Epithelial cell of esophagus (primary cell): ENCODE data around the gene FNDC3B.

ENCODE experiments used
- DNase-seq: peaks from one replicate; pipeline ENCODE4 v3.0.0; 2010; ENCODE audit warnings: low read depth
- H3K4me3 ChIP-seq: 2 replicates; pipeline ENCODE4 v1.5.1; 2011; ENCODE audit warnings: mild to moderate bottlenecking, low read length, control low read depth
- TF ChIP-seq, protein P1 (sequence below): IDR thresholded peaks from 2 replicates; pipeline ENCODE4 v1.5.1; 2011; ENCODE audit warnings: low read depth, mild to moderate bottlenecking, low read length, control low read depth, inconsistent platforms; ENCODE audit not compliant: insufficient read depth; ENCODE audit errors: missing control alignments

Gene FNDC3B

DNA sequence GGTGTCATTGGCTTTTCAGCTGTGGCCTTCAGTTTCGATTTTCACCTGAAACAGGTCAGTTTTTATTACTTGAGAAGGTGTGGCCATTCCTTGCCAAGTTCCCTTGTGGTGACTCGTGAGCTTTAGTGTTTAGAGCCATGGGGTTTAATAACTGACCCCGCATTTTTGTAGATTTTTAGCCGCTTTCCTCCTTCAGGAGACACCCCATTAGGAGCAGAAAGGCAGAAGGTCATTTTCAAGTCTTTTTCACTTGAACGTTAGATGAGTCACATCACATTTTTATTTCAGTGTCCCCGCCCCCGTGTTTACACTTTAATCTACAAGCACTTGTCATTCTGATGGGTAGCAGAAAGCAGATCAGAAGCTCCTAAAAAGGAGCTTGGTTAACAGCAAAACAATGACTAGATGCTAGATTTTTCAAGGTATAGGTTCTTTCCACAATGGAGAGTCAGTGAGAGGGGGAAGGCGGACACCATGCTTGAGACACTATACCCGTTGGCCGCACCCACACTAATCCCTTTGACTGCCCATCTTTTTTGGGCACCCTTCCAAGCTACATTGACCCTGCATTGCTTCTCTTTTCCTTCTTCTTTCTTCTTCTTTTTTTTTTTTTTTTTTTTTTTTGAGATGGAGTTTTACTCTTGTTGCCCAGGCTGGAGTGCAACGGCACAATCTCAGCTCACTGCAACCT is 276.2 kb downstream of the FNDC3B start:
- no peak overlapping the region for H3K4me3 ChIP-seq
- DNase-seq = peak; percentile 66
- TF ChIP-seq, protein P1, sequence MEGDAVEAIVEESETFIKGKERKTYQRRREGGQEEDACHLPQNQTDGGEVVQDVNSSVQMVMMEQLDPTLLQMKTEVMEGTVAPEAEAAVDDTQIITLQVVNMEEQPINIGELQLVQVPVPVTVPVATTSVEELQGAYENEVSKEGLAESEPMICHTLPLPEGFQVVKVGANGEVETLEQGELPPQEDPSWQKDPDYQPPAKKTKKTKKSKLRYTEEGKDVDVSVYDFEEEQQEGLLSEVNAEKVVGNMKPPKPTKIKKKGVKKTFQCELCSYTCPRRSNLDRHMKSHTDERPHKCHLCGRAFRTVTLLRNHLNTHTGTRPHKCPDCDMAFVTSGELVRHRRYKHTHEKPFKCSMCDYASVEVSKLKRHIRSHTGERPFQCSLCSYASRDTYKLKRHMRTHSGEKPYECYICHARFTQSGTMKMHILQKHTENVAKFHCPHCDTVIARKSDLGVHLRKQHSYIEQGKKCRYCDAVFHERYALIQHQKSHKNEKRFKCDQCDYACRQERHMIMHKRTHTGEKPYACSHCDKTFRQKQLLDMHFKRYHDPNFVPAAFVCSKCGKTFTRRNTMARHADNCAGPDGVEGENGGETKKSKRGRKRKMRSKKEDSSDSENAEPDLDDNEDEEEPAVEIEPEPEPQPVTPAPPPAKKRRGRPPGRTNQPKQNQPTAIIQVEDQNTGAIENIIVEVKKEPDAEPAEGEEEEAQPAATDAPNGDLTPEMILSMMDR = no peak

DNA sequence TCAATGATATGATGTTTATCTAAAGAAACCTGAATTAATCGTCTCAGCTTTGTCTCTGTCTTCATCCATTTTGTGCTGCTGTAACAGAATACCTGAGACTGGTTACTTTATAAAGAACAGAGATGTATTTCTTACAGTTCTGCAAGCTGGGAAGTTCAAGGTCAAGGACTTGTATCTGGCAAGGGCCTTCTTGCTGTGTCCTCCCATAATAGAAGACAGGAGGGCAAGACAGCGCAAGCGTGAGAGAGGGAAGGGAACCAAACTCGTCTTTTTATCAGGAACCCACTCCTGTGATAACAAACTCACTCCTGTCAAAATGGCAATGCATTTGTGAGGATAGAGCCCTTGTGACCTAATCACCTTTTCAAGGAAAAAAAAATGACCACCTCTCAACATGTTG is 277.4 kb downstream of the FNDC3B start:
- TF ChIP-seq, protein P1 = no peak
- no peak overlapping the region for H3K4me3 ChIP-seq
- no peak for DNase-seq

DNA sequence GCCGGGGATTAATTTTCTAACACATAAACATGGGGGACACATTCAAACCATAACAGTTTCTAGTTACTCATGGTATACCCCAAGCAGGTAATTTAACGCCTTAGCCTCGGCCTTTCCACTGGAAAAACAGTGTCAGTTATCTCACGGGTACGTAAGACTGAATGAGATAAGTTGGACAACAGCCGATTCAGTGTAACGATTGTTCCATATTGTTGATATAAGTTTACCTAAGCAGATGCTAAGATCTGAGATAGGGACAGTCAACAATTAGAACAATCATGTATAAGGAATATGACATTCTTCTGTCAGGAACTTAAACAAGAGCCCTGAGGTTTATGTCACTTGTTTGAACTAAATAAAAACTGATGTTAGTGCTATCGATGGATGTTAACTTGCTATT is 278.1 kb downstream of the FNDC3B start:
- no peak for DNase-seq
- no peak overlapping the region for H3K4me3 ChIP-seq
- TF ChIP-seq, protein P1 = no peak

DNA sequence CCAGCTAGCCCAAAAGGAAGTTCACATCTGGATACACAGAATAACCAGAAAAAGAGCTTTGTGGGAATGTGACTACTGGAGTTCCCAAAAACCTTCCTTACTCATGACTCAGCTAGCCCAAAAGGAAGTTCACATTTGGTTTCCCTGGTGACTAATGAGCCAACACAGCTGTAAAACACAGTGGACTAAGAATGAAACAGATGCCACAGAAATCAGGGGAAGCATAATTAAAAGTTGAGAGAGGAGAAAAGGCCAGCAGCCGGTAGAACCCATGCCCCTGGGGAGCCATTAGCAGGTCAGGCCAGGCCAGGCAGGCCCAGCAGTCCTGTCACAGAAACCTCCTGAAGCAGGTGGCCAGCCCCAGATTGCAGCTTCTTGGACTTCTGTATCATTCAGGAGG is 278.6 kb downstream of the FNDC3B start:
- DNase-seq = peak; percentile 84
- TF ChIP-seq, protein P1 = no peak
- H3K4me3 ChIP-seq = no peak overlapping the region

DNA sequence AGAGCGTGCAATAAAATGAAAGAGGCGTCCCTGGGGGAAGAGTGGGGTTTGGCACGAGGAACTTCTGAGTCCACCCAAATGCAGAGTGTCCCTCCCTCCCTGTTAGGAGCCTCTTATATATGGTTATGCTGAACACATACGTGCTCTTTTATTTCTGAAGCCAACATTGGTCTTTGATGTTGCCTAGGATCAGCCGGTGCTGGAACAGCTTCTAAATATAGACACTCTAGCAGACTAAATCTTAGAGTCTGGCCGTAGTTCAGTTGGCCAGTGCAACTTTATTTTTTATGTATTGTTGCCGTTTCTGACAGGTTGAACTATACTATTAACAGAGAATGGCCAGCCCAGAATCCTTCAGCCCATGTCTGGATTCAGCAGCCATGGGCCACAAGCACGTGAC is 280.2 kb downstream of the FNDC3B start:
- no peak overlapping the region for H3K4me3 ChIP-seq
- DNase-seq = no peak
- TF ChIP-seq, protein P1 = no peak

DNA sequence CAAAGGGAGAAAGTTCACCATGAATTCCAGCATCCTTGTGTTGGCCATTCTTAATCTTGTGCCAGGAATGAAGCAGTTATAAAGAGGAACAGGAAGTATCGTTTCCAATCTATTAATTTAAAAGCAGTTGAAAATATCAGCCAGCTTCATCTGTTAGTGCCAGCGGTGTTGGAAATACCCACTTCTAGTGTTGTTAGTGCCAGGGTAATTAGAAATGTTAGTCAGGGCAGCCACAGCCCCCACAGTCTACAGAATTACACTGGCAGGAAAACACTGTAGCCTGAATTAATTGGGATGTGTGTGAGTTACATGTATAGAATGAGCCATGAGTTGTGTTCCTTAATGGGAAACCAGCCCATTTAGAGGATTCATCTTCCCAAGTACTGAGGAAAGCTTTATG is 281.1 kb downstream of the FNDC3B start:
- TF ChIP-seq, protein P1 = no peak
- DNase-seq = no peak
- H3K4me3 ChIP-seq = no peak overlapping the region

DNA sequence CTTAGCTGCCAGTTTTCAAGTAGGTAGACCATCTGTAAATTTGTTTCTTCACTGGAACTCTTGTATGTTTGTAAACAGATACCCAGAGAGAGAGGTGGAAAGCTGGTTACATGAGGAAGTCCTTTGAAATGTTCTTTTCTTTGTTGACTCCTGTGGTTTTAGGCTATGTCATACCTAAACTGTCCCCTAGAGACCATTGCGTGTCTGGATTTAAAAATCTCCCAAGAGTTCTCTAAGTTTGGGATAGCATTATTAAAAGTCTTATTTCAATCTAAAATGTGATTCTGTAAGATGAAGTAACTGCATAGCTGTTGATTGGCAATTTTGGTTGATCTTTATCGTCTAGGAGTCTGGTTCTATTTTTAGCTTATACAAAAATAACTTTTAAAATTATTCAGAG is 281.7 kb downstream of the FNDC3B start:
- TF ChIP-seq, protein P1 = no peak
- no peak for DNase-seq
- H3K4me3 ChIP-seq = no peak overlapping the region
